ENCODE data around the gene BEAN1. TPM values are rescaled to one million over a fixed set of nuclear protein-coding genes. Genes with fewer than 3 reads are reported as not detected.

The BEAN1 gene
- total RNA-seq, 1 experiment from 2014 or later, result 0.37 TPM

DNA sequence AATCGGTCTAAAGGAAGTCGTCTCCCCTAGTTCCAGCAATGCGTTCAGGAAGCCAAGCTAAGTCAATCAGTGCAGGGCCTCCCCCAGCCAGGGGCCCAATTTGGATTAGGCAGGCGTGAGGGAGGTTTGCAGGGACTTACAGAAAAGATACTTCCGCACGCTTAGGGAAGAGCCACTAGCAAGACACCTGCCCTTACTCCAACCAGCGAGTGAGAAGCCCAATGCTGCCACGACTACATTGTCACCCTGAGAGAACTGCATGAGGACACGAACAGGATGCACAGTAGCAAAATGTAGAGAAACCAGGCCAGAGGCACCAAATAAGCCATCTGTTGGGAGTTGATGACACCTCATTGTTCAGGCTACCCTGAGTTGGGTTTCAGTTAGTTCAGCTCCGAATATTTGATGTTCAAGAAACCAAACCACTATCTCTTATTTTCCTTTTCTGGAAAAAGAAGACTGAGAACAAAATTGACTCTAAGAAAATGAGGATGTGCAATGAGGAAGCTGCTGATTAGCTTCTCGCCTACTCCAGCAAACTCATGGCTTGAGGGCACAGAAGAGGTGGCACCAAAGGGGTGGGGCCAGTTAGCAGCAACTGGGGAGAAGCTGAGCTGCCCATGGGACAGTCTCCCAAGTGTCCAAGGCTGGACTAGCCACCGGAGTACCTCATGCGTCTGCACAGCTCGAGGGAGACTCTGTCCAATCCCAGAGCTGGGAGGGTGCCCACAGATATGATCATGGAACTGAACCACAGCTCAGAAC, 93.5 kb downstream of the BEAN1 start:
- Histone ChIP-seq H3F3A (ENCODE audit: insufficient read depth, low read depth) (peaks cover 31% of the 10 kb centered on the region), H4K20me1 (ENCODE audit: insufficient read depth) (no peaks in the 10 kb centered on the region), H3K36me3 (ENCODE audit: low read depth) (no peaks in the 10 kb centered on the region), H3K27ac (peak overlapping the region; percentile 82; the same call in 1 of the 2 replicates), H3K4me3 (no peak overlapping the region), H2AFZ (no peak overlapping the region), H3K4me1 (replicated peaks; ENCODE audit: insufficient read depth) (peaks cover 62% of the 10 kb centered on the region), H3K9me2 (ENCODE audit: insufficient read depth) (no peaks in the 10 kb centered on the region), H3K4me2 (peak overlapping the region; percentile 50), H3K27me3 (ENCODE audit: insufficient read depth, low read depth) (no peaks in the 10 kb centered on the region), H3K9me3 (ENCODE audit: insufficient read depth, low read depth) (no peaks in the 10 kb centered on the region), H3K79me2 (ENCODE audit: low read depth) (no peaks in the 10 kb centered on the region)
- BruUV-seq (replicated peaks), result no TSS peak
- intact Hi-C loops (cut with micrococcal nuclease; ENCODE audit: unreplicated experiment), result no loop called here
- TF ChIP-seq EZH2 (IDR thresholded peaks at IDR 0.05; ENCODE audit: low read depth), result no peak
- TF ChIP-seq, protein P1, sequence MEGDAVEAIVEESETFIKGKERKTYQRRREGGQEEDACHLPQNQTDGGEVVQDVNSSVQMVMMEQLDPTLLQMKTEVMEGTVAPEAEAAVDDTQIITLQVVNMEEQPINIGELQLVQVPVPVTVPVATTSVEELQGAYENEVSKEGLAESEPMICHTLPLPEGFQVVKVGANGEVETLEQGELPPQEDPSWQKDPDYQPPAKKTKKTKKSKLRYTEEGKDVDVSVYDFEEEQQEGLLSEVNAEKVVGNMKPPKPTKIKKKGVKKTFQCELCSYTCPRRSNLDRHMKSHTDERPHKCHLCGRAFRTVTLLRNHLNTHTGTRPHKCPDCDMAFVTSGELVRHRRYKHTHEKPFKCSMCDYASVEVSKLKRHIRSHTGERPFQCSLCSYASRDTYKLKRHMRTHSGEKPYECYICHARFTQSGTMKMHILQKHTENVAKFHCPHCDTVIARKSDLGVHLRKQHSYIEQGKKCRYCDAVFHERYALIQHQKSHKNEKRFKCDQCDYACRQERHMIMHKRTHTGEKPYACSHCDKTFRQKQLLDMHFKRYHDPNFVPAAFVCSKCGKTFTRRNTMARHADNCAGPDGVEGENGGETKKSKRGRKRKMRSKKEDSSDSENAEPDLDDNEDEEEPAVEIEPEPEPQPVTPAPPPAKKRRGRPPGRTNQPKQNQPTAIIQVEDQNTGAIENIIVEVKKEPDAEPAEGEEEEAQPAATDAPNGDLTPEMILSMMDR (conservative IDR thresholded peaks at IDR 0.05), result no peak
- ChIA-PET POLR2A (ENCODE audit: unreplicated experiment) (no interaction called here), CTCF (interaction anchor here (0.6 to 0.7 kb wide), 2 partner anchors 62 to 176 kb away, joined by 3 to 4 read pairs; no protein-coding TSS in a partner anchor)
- peak; percentile 30 to 52 for DNase-seq

DNA sequence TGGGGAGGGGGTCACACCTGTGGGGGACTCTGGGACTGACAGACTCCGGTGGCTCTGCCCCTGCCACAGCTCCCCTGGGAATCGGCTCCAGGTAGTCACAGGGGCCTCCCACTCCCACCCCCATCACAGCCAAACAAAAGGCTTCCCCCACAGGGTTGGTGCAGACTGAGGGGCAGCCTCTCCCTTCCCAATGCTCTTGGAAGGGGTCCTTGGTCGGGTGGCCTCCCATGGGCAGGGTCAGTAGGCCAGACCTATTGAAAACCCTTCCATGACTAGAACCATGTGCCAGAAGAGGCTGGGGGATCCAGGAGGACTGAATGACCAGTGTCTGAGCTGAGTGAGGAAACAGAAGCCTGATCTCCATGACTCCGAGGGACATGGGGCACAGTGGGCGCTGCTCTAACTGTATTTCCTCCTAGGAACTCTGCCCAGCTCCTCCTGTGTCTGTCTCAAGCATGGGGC, 94.2 kb downstream of the BEAN1 start:
- peak overlapping the region; percentile 82 for H3K27ac ChIP-seq
- H3K4me2 ChIP-seq, result peak overlapping the region; percentile 50
- H3F3A ChIP-seq (ENCODE audit: insufficient read depth, low read depth), result peaks cover 31% of the 10 kb centered on the region
- H3K27me3 ChIP-seq (ENCODE audit: insufficient read depth, low read depth), result no peaks in the 10 kb centered on the region
- H3K9me2 ChIP-seq (ENCODE audit: insufficient read depth), result no peaks in the 10 kb centered on the region
- no peaks in the 10 kb centered on the region for H3K36me3 ChIP-seq (ENCODE audit: low read depth)
- no peaks in the 10 kb centered on the region for H3K9me3 ChIP-seq (ENCODE audit: insufficient read depth, low read depth)
- H3K79me2 ChIP-seq (ENCODE audit: low read depth), result no peaks in the 10 kb centered on the region
- no peak overlapping the region for H2AFZ ChIP-seq
- no peak for DNase-seq
- H4K20me1 ChIP-seq (ENCODE audit: insufficient read depth), result no peaks in the 10 kb centered on the region
- ChIA-PET POLR2A (ENCODE audit: unreplicated experiment) (no interaction called here), CTCF (interaction anchor here (0.7 to 1.4 kb wide), 2 partner anchors 11 to 175 kb away, joined by 4 to 10 read pairs; no protein-coding TSS in a partner anchor)
- peaks cover 55% of the 10 kb centered on the region for H3K4me1 ChIP-seq (replicated peaks; ENCODE audit: insufficient read depth)
- H3K4me3 ChIP-seq, result no peak overlapping the region
- intact Hi-C loops (cut with micrococcal nuclease; ENCODE audit: unreplicated experiment), result no loop called here
- no peak for TF ChIP-seq EZH2 (IDR thresholded peaks at IDR 0.05; ENCODE audit: low read depth)
- TF ChIP-seq, protein P1 (conservative IDR thresholded peaks at IDR 0.05), result no peak
- BruUV-seq (replicated peaks), result no TSS peak

DNA sequence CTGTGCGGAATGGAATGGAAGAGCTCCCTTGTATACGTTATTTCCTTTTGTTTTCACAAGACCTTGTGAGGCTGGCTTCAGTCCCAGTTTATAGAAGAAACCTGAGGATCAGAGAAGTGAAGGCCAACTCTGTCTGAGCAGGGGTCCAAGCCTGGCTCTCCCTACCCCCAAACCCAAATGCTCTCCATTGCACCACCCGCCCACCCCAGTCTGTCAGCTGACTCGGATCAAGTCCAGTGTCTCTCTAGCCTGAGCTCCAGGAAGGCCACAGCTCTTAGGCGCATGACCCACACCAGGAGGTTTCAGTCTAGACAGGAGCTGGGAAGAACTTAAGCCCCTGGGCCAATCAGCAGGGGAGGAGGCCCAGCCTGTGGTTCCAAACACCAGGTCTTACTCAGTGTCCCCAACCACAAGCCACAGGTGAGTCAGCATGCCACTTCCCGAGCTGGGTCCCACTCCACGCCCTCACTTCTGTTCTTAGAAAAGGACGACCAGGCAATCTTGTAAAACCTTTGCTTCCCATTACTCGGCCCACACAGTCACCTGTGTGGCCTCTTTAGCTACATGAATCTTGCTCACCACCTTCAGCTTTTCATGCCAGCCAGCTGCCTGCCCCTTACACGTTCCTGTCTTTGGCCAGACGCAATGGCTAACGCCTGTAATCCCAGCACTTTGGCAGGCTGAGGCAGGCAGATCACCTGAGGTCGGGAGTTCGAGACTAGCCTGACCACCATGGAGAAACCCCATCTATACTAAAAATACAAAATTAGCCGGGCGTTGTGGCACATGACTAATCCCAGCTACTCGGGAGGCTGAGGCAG, 95.1 kb downstream of the BEAN1 start:
- TF ChIP-seq, protein P1 (conservative IDR thresholded peaks at IDR 0.05), result no peak
- TF ChIP-seq EZH2 (IDR thresholded peaks at IDR 0.05; ENCODE audit: low read depth), result no peak
- Histone ChIP-seq H3K36me3 (ENCODE audit: low read depth) (no peaks in the 10 kb centered on the region), H3K9me2 (ENCODE audit: insufficient read depth) (no peaks in the 10 kb centered on the region), H3F3A (ENCODE audit: insufficient read depth, low read depth) (peaks cover 29% of the 10 kb centered on the region), H2AFZ (no peak overlapping the region), H3K27ac (peak overlapping the region; percentile 82), H3K4me2 (peak overlapping the region; percentile 50), H3K79me2 (ENCODE audit: low read depth) (no peaks in the 10 kb centered on the region), H3K4me1 (replicated peaks; ENCODE audit: insufficient read depth) (peaks cover 49% of the 10 kb centered on the region), H4K20me1 (ENCODE audit: insufficient read depth) (no peaks in the 10 kb centered on the region), H3K27me3 (ENCODE audit: insufficient read depth, low read depth) (no peaks in the 10 kb centered on the region), H3K9me3 (ENCODE audit: insufficient read depth, low read depth) (no peaks in the 10 kb centered on the region), H3K4me3 (no peak overlapping the region)
- BruUV-seq (replicated peaks), result no TSS peak
- intact Hi-C loops (cut with micrococcal nuclease; ENCODE audit: unreplicated experiment), result loop anchor here (1.0 to 2.0 kb wide), 2 partner anchors 14 to 31 kb away; partner anchors contain the start of gene CKLF
- POLR2A ChIA-PET (ENCODE audit: unreplicated experiment), result interaction anchor here (0.6 to 0.7 kb wide), 5 partner anchors 10 to 105 kb away, joined by 3 to 9 read pairs (median 3); no protein-coding TSS in a partner anchor
- peak; percentile 91 to 98 for DNase-seq
- CTCF ChIA-PET, result interaction anchor here (0.6 to 1.4 kb wide), 5 partner anchors 12 to 351 kb away, joined by 3 to 10 read pairs (median 4); no protein-coding TSS in a partner anchor

Measured in PC-9 (cell line).